Erythroblast (primary cell): ENCODE data around the gene HRH3.

Experiments
- GATA1 ChIP-seq: IDR thresholded peaks from 2 replicates; pipeline ENCODE4 v1.6.1; 2011; ENCODE audit warnings: low read depth, mild to moderate bottlenecking, control low read depth, low read length, moderate library complexity
- POLR2A ChIP-seq: IDR thresholded peaks from 2 replicates; pipeline ENCODE4 v1.6.1; 2011; ENCODE audit warnings: mild to moderate bottlenecking, low read length

DNA sequence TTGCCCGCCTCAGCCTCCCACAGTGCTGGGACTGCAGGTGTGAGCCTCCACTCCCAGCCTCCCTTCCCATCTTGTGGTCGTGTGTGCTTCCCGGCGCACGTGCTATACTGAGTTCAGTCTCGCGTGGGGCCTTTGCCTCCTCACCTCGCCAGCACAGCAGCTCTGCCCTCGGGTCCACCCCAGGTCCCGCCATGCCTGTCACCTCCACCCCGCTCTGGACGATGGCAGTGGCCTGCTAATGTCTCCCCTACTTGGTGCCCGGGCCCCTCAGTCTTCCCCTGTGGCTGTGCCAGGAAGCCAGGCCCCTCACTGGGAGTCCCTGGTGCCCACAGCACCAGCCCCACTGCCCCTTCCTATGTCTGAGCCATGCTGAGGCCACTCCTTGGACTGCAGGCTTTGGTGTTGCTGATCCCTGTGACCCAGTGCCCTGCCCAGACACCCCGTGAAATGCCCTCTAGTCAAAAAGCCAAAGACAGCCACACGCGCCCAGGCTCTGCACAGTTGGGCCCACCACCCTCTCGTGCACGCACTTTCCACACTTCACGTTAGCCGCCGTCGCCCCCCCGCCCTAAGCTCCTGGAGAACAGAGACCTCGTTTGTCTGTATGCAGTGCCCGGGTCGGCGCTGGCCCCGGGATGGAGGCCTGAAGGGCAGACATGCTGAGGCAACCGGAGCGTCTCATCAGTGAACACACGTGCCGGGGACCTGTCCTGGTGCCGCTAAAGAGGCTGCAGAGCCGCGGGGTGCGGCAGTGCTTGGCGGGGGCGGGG is 14.3 kb downstream of the HRH3 start:
- TF ChIP-seq POLR2A (no peak), GATA1 (no peak)
